K562 (cell line): ENCODE results near the gene DRICH1. TPM values are rescaled to one million over a fixed set of nuclear protein-coding genes. Genes with fewer than 3 reads are reported as not detected.
"Not testable (repeated sequence)": the region's sequence is repeated elsewhere in the genome, so short reads cannot be mapped to it uniquely, and the experiment has no call there.

Experiments used
- ATAC-seq: fragments of 200-7000 bp; cut with Tn5 transposase; 3 replicates; pipeline ENCODE4 v1.9.1; 2020; ENCODE audit warnings: moderate library complexity
- BruUV-seq: library from RNA; stranded (reverse); fragments of 400-500 nt; replicated peaks from 2 replicates; lab custom pipeline; 2021; lab: Mats Ljungman, UMichigan
- CTCF ChIA-PET: fragments of 300-600 bp; formaldehyde crosslinking; extraction: SDS; loops from one replicate; lab custom pipeline; 2021; ENCODE audit warnings: low intra/inter-chr PET ratio; lab: Yijun Ruan, JAX
- POLR2A ChIA-PET: fragments of 300-600, 350-650 bp; sonication (Branson Sonifier 250); formaldehyde crosslinking; extraction: SDS; loops from one replicate; lab custom pipeline; 2021; ENCODE audit warnings: antibody characterized with exemption, inconsistent platforms; lab: Yijun Ruan, JAX
- DNase-seq, 4 experiments: peaks; one replicate each; pipeline versions ENCODE4 v3.0.0 to v3.0.0-alpha.2; 2011 to 2018; ENCODE audit warnings: low spot score in 3 of 4, mixed read lengths in 3 of 4; ENCODE audit errors: extremely low read depth in 1 of 4
- FAIRE-seq: peaks from 2 replicates; lab custom pipeline; 2011; peaks lifted over from hg19 to GRCh38; lab: Jason Lieb, UNC
- H2AFZ ChIP-seq: 2 replicates; pipeline ENCODE4 v1.6.0; 2011; ENCODE audit warnings: low read depth, low read length, control low read depth, inconsistent platforms
- H3K27ac ChIP-seq: fragments of 200-600 bp; 3 replicates; pipeline ENCODE4 v1.8.0; 2011; ENCODE audit warnings: low read depth, mild to moderate bottlenecking, control low read depth, inconsistent platforms, low read length, moderate library complexity, mixed read lengths; ENCODE audit errors: extremely low read depth
- H3K27me3 ChIP-seq, 2 experiments: fragments of 300-600 bp in 1 of 2; 2 replicates in 1 of 2; 3 replicates in 1 of 2; pipeline versions ENCODE4 v1.6.0 to v1.8.0; 2011; ENCODE audit warnings: inconsistent platforms in 2 of 2, low read length in 2 of 2, mild to moderate bottlenecking in 1 of 2, mixed read lengths in 1 of 2, moderate library complexity in 1 of 2; ENCODE audit not compliant: control insufficient read depth in 2 of 2, insufficient read depth in 2 of 2
- H3K36me3 ChIP-seq: fragments of 300-600 bp; 3 replicates; pipeline ENCODE4 v1.8.0; 2011; ENCODE audit warnings: mild to moderate bottlenecking, low read length, inconsistent platforms; ENCODE audit not compliant: control insufficient read depth, insufficient read depth
- H3K4me1 ChIP-seq, 2 experiments: fragments of 200-600 bp in 1 of 2; replicated peaks in 1 of 2; 2 replicates in 1 of 2; 3 replicates in 1 of 2; pipeline versions ENCODE4 v1.5.1 to v1.8.0; 2011; ENCODE audit warnings: inconsistent platforms in 2 of 2, low read length in 2 of 2, mild to moderate bottlenecking in 1 of 2, mixed read lengths in 1 of 2, moderate library complexity in 1 of 2; ENCODE audit not compliant: control insufficient read depth in 2 of 2, insufficient read depth in 2 of 2
- H3K4me2 ChIP-seq: 2 replicates; pipeline ENCODE4 v1.6.1; 2011; ENCODE audit warnings: low read length, control low read depth, inconsistent platforms, mixed read lengths; ENCODE audit not compliant: insufficient read depth
- H3K4me3 ChIP-seq: fragments of 200-600 bp; sonication (generic), shearing (Covaris generic); 2 replicates; pipeline ENCODE4 v1.5.1; 2016; ENCODE audit warnings: control low read depth, inconsistent platforms
- H3K79me2 ChIP-seq: fragments of 200-600 bp; 3 replicates; pipeline ENCODE4 v1.8.0; 2011; ENCODE audit warnings: low read length, inconsistent platforms; ENCODE audit not compliant: control insufficient read depth, insufficient read depth
- H3K9ac ChIP-seq, 2 experiments: 2 replicates each; pipeline versions ENCODE4 v1.6.0 to v1.6.1; 2011; ENCODE audit warnings: low read depth in 2 of 2, low read length in 2 of 2, control low read depth in 1 of 2, inconsistent platforms in 1 of 2, mild to moderate bottlenecking in 1 of 2, mixed read lengths in 1 of 2; ENCODE audit not compliant: insufficient read depth in 1 of 2
- H3K9me1 ChIP-seq: one replicate; pipeline ENCODE4 v1.6.0; 2011; ENCODE audit warnings: inconsistent platforms, mild to moderate bottlenecking, low read length, moderate library complexity; ENCODE audit not compliant: control insufficient read depth, insufficient read depth
- H3K9me3 ChIP-seq: replicated peaks from 2 replicates; pipeline ENCODE4 v1.5.1; 2011; ENCODE audit warnings: low read depth, low read length, inconsistent platforms; ENCODE audit not compliant: control insufficient read depth, insufficient read depth
- H4K20me1 ChIP-seq: replicated peaks from 2 replicates; pipeline ENCODE4 v1.6.1; 2011; ENCODE audit warnings: low read length, inconsistent platforms, mixed read lengths; ENCODE audit not compliant: control insufficient read depth, insufficient read depth
- HMGXB4 ChIP-seq: sonication (generic); formaldehyde crosslinking; IDR thresholded peaks from 2 replicates; pipeline ENCODE4 v1.8.1; 2023; ENCODE audit warnings: mild to moderate bottlenecking, missing genetic modification reagents
- WGBS: fragments of 100-300 bp; shearing (Covaris generic); methylation state at CpG from one replicate; pipeline ENCODE4 v1.1.6; 2016; ENCODE audit warnings: low coverage, mixed read lengths; ENCODE audit not compliant: insufficient coverage; ENCODE audit errors: missing lambda C conversion rate; 5-methylcytosine and 5-hydroxymethylcytosine counted together
- in situ Hi-C: fragments of 300-500 bp; cut with MboI; formaldehyde crosslinking; loops from 4 replicates; pipeline ENCODE4 v1.15.0; 2018; ENCODE audit warnings: inconsistent platforms, mixed read lengths
- intact Hi-C: fragments of 100-400 bp; cut with micrococcal nuclease; formaldehyde crosslinking; loops from 2 replicates; pipeline ENCODE4 v1.14.2; 2022
- polyA plus RNA-seq, 8 experiments: library from polyadenylated mRNA; depleted of rRNA in 4 of 8; stranded (reverse) in 5 of 8; unstranded in 3 of 8; fragments of >200 nt; fragmentation: Nextera tagmentation in 2 of 8; fragmentation: Illumina TruSeq in 1 of 8; extraction: Ambion mirVana in 2 of 8; extraction: Trizol in 1 of 8; gene quantifications; 2 replicates each; pipeline versions ENCODE4 v1.2.1 to v1.2.3, GENCODE V29; 2011 to 2014; ENCODE audit warnings: inconsistent platforms in 1 of 8, missing spikeins in 1 of 8
- total RNA-seq, 7 experiments: library from RNA; depleted of rRNA in 6 of 7; stranded (reverse); fragments of >200 nt in 6 of 7; fragmentation: Illumina TruSeq in 2 of 7; extraction: Trizol in 2 of 7; gene quantifications; 2 replicates each; pipeline versions ENCODE4 v1.2.1 to v1.2.3, GENCODE V29; 2011 to 2021; ENCODE audit warnings: low replicate concordance in 1 of 7

DRICH1 gene
- total and polyA plus RNA-seq, 9 of the 15 experiments (the other 6 are each of a cell fraction or from before 2014, with no cell fraction given), result 0.07 to 0.36 (median 0.14) TPM; not detected in 2

GRCh38 chr22:23675502-23676415 lies 43.6 kb upstream of the DRICH1 start (continued):
- TF ChIP-seq HMGXB4 (CRISPR knock-in tag), result no peak

GRCh38 chr22:23674886-23675501 lies 42.9 kb upstream of the DRICH1 start:
- FAIRE-seq, ATAC-seq, BruUV-seq, H3K27me3 ChIP-seq, H4K20me1 ChIP-seq, DNase-seq, H3K36me3 ChIP-seq, H2AFZ ChIP-seq, H3K4me3 ChIP-seq, H3K9me3 ChIP-seq, H3K27ac ChIP-seq, H3K4me1 ChIP-seq, H3K9ac ChIP-seq, H3K9me1 ChIP-seq, H3K4me2 ChIP-seq, intact Hi-C loops, CTCF ChIA-PET, H3K79me2 ChIP-seq: not testable (repeated sequence)
- in situ Hi-C loops, result loop anchor here (5.0 kb wide), 1 partner anchor 927 kb away; the partner anchor contains the start of gene GGT1
- 88% methylated on average over 4 of the region's 6 CpGs for WGBS
- POLR2A ChIA-PET, result interaction anchor here (1.2 kb wide), 1 partner anchor 10 kb away, joined by 3 read pairs; no protein-coding TSS in a partner anchor
